ENCODE measurements around the gene SERPINE2. TPM values are rescaled to one million over a fixed set of nuclear protein-coding genes. Genes with fewer than 3 reads are reported as not detected.

SERPINE2 gene
- total RNA-seq, 1 experiment from 2014 or later: 380 TPM

- Histone ChIP-seq H3K36me3 (ENCODE audit: insufficient read depth, low read length, poor library complexity, severe bottlenecking) (no peaks in the 10 kb centered on the region), H3K9me3 (ENCODE audit: low read depth, low read length, poor library complexity, severe bottlenecking) (no peaks in the 10 kb centered on the region), H3K27me3 (replicated peaks; ENCODE audit: insufficient read depth, low read depth, low read length, poor library complexity) (no peaks in the 10 kb centered on the region), H3K4me3 (ENCODE audit: low read depth, low read length, poor library complexity, severe bottlenecking) (no peak overlapping the region), H3K4me1 (ENCODE audit: insufficient read depth, low read length, poor library complexity, severe bottlenecking) (peaks cover 46% of the 10 kb centered on the region), H3K27ac (ENCODE audit: low read depth, low read length, poor library complexity, severe bottlenecking) (no peak overlapping the region)
- no TSS peak for BruUV-seq (replicated peaks)
- TF ChIP-seq CTCF (conservative IDR thresholded peaks at IDR 0.05; ENCODE audit: low read depth, low read length) (no peak), EZH2 (IDR thresholded peaks at IDR 0.05; ENCODE audit: borderline replicate concordance, low read depth, low read length, poor library complexity, severe bottlenecking) (no peak)
- no peak for DNase-seq (ENCODE audit: low spot score)
- intact Hi-C loops (cut with micrococcal nuclease; ENCODE audit: unreplicated experiment): no loop called here
- ChIA-PET CTCF (no interaction called here), POLR2A (ENCODE audit: low non-redundant PET) (no interaction called here)
These were observed 14.8 kb downstream of the SERPINE2 start for GRCh38 chr2:224024270-224024669.

GRCh38 chr2:224023188-224023587 is 15.9 kb downstream of the SERPINE2 start:
- Histone ChIP-seq H3K4me3 (ENCODE audit: low read depth, low read length, poor library complexity, severe bottlenecking) (no peak overlapping the region), H3K4me1 (ENCODE audit: insufficient read depth, low read length, poor library complexity, severe bottlenecking) (peaks cover 52% of the 10 kb centered on the region), H3K27me3 (replicated peaks; ENCODE audit: insufficient read depth, low read depth, low read length, poor library complexity) (no peaks in the 10 kb centered on the region), H3K9me3 (ENCODE audit: low read depth, low read length, poor library complexity, severe bottlenecking) (no peaks in the 10 kb centered on the region), H3K27ac (ENCODE audit: low read depth, low read length, poor library complexity, severe bottlenecking) (no peak overlapping the region), H3K36me3 (ENCODE audit: insufficient read depth, low read length, poor library complexity, severe bottlenecking) (no peaks in the 10 kb centered on the region)
- no peak for TF ChIP-seq CTCF (conservative IDR thresholded peaks at IDR 0.05; ENCODE audit: low read depth, low read length)
- no peak for TF ChIP-seq EZH2 (IDR thresholded peaks at IDR 0.05; ENCODE audit: borderline replicate concordance, low read depth, low read length, poor library complexity, severe bottlenecking)
- CTCF ChIA-PET: no interaction called here
- BruUV-seq (replicated peaks): no TSS peak
- intact Hi-C loops (cut with micrococcal nuclease; ENCODE audit: unreplicated experiment): no loop called here
- DNase-seq (ENCODE audit: low spot score): no peak
- POLR2A ChIA-PET (ENCODE audit: low non-redundant PET): no interaction called here

GRCh38 chr2:224022486-224022885 is 16.6 kb downstream of the SERPINE2 start:
- no TSS peak for BruUV-seq (replicated peaks)
- CTCF ChIA-PET: interaction anchor here (0.6 kb wide), 1 partner anchor 15 kb away, joined by 4 read pairs; no protein-coding TSS in a partner anchor

More at GRCh38 chr2:224022486-224022885, 16.6 kb downstream of the SERPINE2 start:
- H3K4me3 ChIP-seq (ENCODE audit: low read depth, low read length, poor library complexity, severe bottlenecking): no peak overlapping the region
- intact Hi-C loops (cut with micrococcal nuclease; ENCODE audit: unreplicated experiment): no loop called here
- no peaks in the 10 kb centered on the region for H3K27me3 ChIP-seq (replicated peaks; ENCODE audit: insufficient read depth, low read depth, low read length, poor library complexity)
- TF ChIP-seq CTCF (conservative IDR thresholded peaks at IDR 0.05; ENCODE audit: low read depth, low read length) (no peak), EZH2 (IDR thresholded peaks at IDR 0.05; ENCODE audit: borderline replicate concordance, low read depth, low read length, poor library complexity, severe bottlenecking) (no peak)
- no peak overlapping the region for H3K27ac ChIP-seq (ENCODE audit: low read depth, low read length, poor library complexity, severe bottlenecking)
- POLR2A ChIA-PET (ENCODE audit: low non-redundant PET): no interaction called here
- peaks cover 54% of the 10 kb centered on the region for H3K4me1 ChIP-seq (ENCODE audit: insufficient read depth, low read length, poor library complexity, severe bottlenecking)
- no peaks in the 10 kb centered on the region for H3K9me3 ChIP-seq (ENCODE audit: low read depth, low read length, poor library complexity, severe bottlenecking)
- DNase-seq (ENCODE audit: low spot score): no peak
- H3K36me3 ChIP-seq (ENCODE audit: insufficient read depth, low read length, poor library complexity, severe bottlenecking): no peaks in the 10 kb centered on the region

Measured in A673 (cell line).